SK-N-DZ (cell line): ENCODE data around the gene PSMC6. TPM values are rescaled to one million over a fixed set of nuclear protein-coding genes. Genes with fewer than 3 reads are reported as not detected.
A peak's percentile ranks its signal among the peaks of the same experiment; 100 is the strongest.

Source experiments
- DNase-seq: peaks from one replicate; pipeline ENCODE4 v3.0.0-alpha.2; 2015; ENCODE audit warnings: low spot score
- polyA plus RNA-seq, 2 experiments: library from polyadenylated mRNA; depleted of rRNA; stranded (reverse); fragments of >200 nt; gene quantifications; 2 replicates each; pipeline ENCODE4 v1.2.3, GENCODE V29; 2014

PSMC6 gene
- polyA plus RNA-seq (2014; cell fraction: cytosol; rRNA removed) = 138 and 146 TPM in 2 replicates
- polyA plus RNA-seq (2014; cell fraction: nucleus; rRNA removed) = 174 and 209 TPM in 2 replicates

GRCh38 chr14:52706724-52707706 lies at the start of gene PSMC6:
Gene PSMC6 (plus strand): TSS chr14:52707200. CDS start chr14:52707220, 20 bp downstream.
- DNase-seq = peak; percentile 93

- no peak for DNase-seq
These were observed 46.7 kb upstream of the PSMC6 start for GRCh38 chr14:52660325-52660724.

GRCh38 chr14:52660832-52661231 lies 46.2 kb upstream of the PSMC6 start:
- DNase-seq = no peak

GRCh38 chr14:52661314-52661713 lies 45.7 kb upstream of the PSMC6 start:
- no peak for DNase-seq

- DNase-seq = no peak
These were observed 43.1 kb upstream of the PSMC6 start for GRCh38 chr14:52663850-52664249.

GRCh38 chr14:52678591-52678990 lies 28.4 kb upstream of the PSMC6 start:
- no peak for DNase-seq

- DNase-seq = no peak
These were observed 22.9 kb upstream of the PSMC6 start for GRCh38 chr14:52683985-52684520.

- DNase-seq = no peak
These were observed 20.8 kb upstream of the PSMC6 start for GRCh38 chr14:52686176-52686575.

- no peak for DNase-seq
These were observed 15.8 kb upstream of the PSMC6 start for GRCh38 chr14:52690983-52691760.

GRCh38 chr14:52692248-52692962 lies 14.6 kb upstream of the PSMC6 start:
- DNase-seq = no peak

- no peak for DNase-seq
These were observed 14.0 kb upstream of the PSMC6 start for GRCh38 chr14:52693036-52693435.

GRCh38 chr14:52693532-52693931 lies 13.5 kb upstream of the PSMC6 start:
- DNase-seq = no peak

GRCh38 chr14:52694761-52695480 lies 12.1 kb upstream of the PSMC6 start:
- peak; percentile 33 for DNase-seq

- DNase-seq = peak; percentile 76
These were observed 11.4 kb upstream of the PSMC6 start, which contains the start of gene ERO1A for GRCh38 chr14:52695481-52696091. Gene ERO1A (minus strand): TSS chr14:52695558. CDS start chr14:52695481, 77 bp downstream.

GRCh38 chr14:52700701-52701172 lies 6.3 kb upstream of the PSMC6 start:
- DNase-seq = no peak

- DNase-seq = no peak
These were observed 5.8 kb upstream of the PSMC6 start for GRCh38 chr14:52701223-52701622.

GRCh38 chr14:52703225-52703624 lies 3.8 kb upstream of the PSMC6 start:
- no peak for DNase-seq

- DNase-seq = no peak
These were observed 3.3 kb upstream of the PSMC6 start for GRCh38 chr14:52703664-52704063.

- DNase-seq = peak; percentile 42
These were observed 714 bp upstream of the PSMC6 start for GRCh38 chr14:52706286-52706685.

- no peak for DNase-seq
These were observed 4.7 kb downstream of the PSMC6 start for GRCh38 chr14:52711666-52712065.
